K562 (cell line): ENCODE results near the gene SRI. TPM values are rescaled to one million over a fixed set of nuclear protein-coding genes. Genes with fewer than 3 reads are reported as not detected.
"Not testable (repeated sequence)": the region's sequence is repeated elsewhere in the genome, so short reads cannot be mapped to it uniquely, and the experiment has no call there.

Experiments
- ATAC-seq: fragments of 200-7000 bp; cut with Tn5 transposase; 3 replicates; pipeline ENCODE4 v1.9.1; 2020; ENCODE audit warnings: moderate library complexity
- BruUV-seq: library from RNA; stranded (reverse); fragments of 400-500 nt; replicated peaks from 2 replicates; lab custom pipeline; 2021; lab: Mats Ljungman, UMichigan
- CTCF ChIA-PET: fragments of 300-600 bp; formaldehyde crosslinking; extraction: SDS; loops from one replicate; lab custom pipeline; 2021; ENCODE audit warnings: low intra/inter-chr PET ratio; lab: Yijun Ruan, JAX
- POLR2A ChIA-PET: fragments of 300-600, 350-650 bp; sonication (Branson Sonifier 250); formaldehyde crosslinking; extraction: SDS; loops from one replicate; lab custom pipeline; 2021; ENCODE audit warnings: antibody characterized with exemption, inconsistent platforms; lab: Yijun Ruan, JAX
- DNase-seq, 4 experiments: peaks; one replicate each; pipeline versions ENCODE4 v3.0.0 to v3.0.0-alpha.2; 2011 to 2018; ENCODE audit warnings: low spot score in 3 of 4, mixed read lengths in 3 of 4; ENCODE audit errors: extremely low read depth in 1 of 4
- FAIRE-seq: peaks from 2 replicates; lab custom pipeline; 2011; peaks lifted over from hg19 to GRCh38; lab: Jason Lieb, UNC
- H2AFZ ChIP-seq: 2 replicates; pipeline ENCODE4 v1.6.0; 2011; ENCODE audit warnings: low read depth, low read length, control low read depth, inconsistent platforms
- H3K27ac ChIP-seq: fragments of 200-600 bp; 3 replicates; pipeline ENCODE4 v1.8.0; 2011; ENCODE audit warnings: low read depth, mild to moderate bottlenecking, control low read depth, inconsistent platforms, low read length, moderate library complexity, mixed read lengths; ENCODE audit errors: extremely low read depth
- H3K27me3 ChIP-seq, 2 experiments: fragments of 300-600 bp in 1 of 2; 2 replicates in 1 of 2; 3 replicates in 1 of 2; pipeline versions ENCODE4 v1.6.0 to v1.8.0; 2011; ENCODE audit warnings: inconsistent platforms in 2 of 2, low read length in 2 of 2, mild to moderate bottlenecking in 1 of 2, mixed read lengths in 1 of 2, moderate library complexity in 1 of 2; ENCODE audit not compliant: control insufficient read depth in 2 of 2, insufficient read depth in 2 of 2
- H3K36me3 ChIP-seq: fragments of 300-600 bp; 3 replicates; pipeline ENCODE4 v1.8.0; 2011; ENCODE audit warnings: mild to moderate bottlenecking, low read length, inconsistent platforms; ENCODE audit not compliant: control insufficient read depth, insufficient read depth
- H3K4me1 ChIP-seq, 2 experiments: fragments of 200-600 bp in 1 of 2; replicated peaks in 1 of 2; 2 replicates in 1 of 2; 3 replicates in 1 of 2; pipeline versions ENCODE4 v1.5.1 to v1.8.0; 2011; ENCODE audit warnings: inconsistent platforms in 2 of 2, low read length in 2 of 2, mild to moderate bottlenecking in 1 of 2, mixed read lengths in 1 of 2, moderate library complexity in 1 of 2; ENCODE audit not compliant: control insufficient read depth in 2 of 2, insufficient read depth in 2 of 2
- H3K4me2 ChIP-seq: 2 replicates; pipeline ENCODE4 v1.6.1; 2011; ENCODE audit warnings: low read length, control low read depth, inconsistent platforms, mixed read lengths; ENCODE audit not compliant: insufficient read depth
- H3K4me3 ChIP-seq: fragments of 200-600 bp; sonication (generic), shearing (Covaris generic); 2 replicates; pipeline ENCODE4 v1.5.1; 2016; ENCODE audit warnings: control low read depth, inconsistent platforms
- H3K79me2 ChIP-seq: fragments of 200-600 bp; 3 replicates; pipeline ENCODE4 v1.8.0; 2011; ENCODE audit warnings: low read length, inconsistent platforms; ENCODE audit not compliant: control insufficient read depth, insufficient read depth
- H3K9ac ChIP-seq, 2 experiments: 2 replicates each; pipeline versions ENCODE4 v1.6.0 to v1.6.1; 2011; ENCODE audit warnings: low read depth in 2 of 2, low read length in 2 of 2, control low read depth in 1 of 2, inconsistent platforms in 1 of 2, mild to moderate bottlenecking in 1 of 2, mixed read lengths in 1 of 2; ENCODE audit not compliant: insufficient read depth in 1 of 2
- H3K9me1 ChIP-seq: one replicate; pipeline ENCODE4 v1.6.0; 2011; ENCODE audit warnings: inconsistent platforms, mild to moderate bottlenecking, low read length, moderate library complexity; ENCODE audit not compliant: control insufficient read depth, insufficient read depth
- H3K9me3 ChIP-seq: replicated peaks from 2 replicates; pipeline ENCODE4 v1.5.1; 2011; ENCODE audit warnings: low read depth, low read length, inconsistent platforms; ENCODE audit not compliant: control insufficient read depth, insufficient read depth
- H4K20me1 ChIP-seq: replicated peaks from 2 replicates; pipeline ENCODE4 v1.6.1; 2011; ENCODE audit warnings: low read length, inconsistent platforms, mixed read lengths; ENCODE audit not compliant: control insufficient read depth, insufficient read depth
- FOXP1 ChIP-seq: sonication (generic); formaldehyde crosslinking; IDR thresholded peaks from 2 replicates; pipeline ENCODE4 v1.8.0; 2022; ENCODE audit warnings: mild to moderate bottlenecking, missing genetic modification reagents
- HNRNPK ChIP-seq: fragments of 200-400 bp; formaldehyde crosslinking; IDR thresholded peaks from one replicate; pipeline ENCODE4 v1.6.1; 2018; ENCODE audit warnings: mild to moderate bottlenecking, low read depth, low read length; ENCODE audit not compliant: poor library complexity, severe bottlenecking
- SUPT5H ChIP-seq: fragments of 450-650 bp; IDR thresholded peaks from 2 replicates; pipeline ENCODE4 v1.6.1; 2016
- TEAD1 ChIP-seq, 2 experiments: fragments of 450-650 bp in 1 of 2; sonication (generic) in 1 of 2; formaldehyde crosslinking; IDR thresholded peaks; 2 replicates each; pipeline versions ENCODE4 v1.4.0 to v1.8.0; 2020 to 2022; ENCODE audit warnings: mild to moderate bottlenecking in 2 of 2, missing genetic modification reagents in 1 of 2
- YY1 ChIP-seq, 3 experiments: IDR thresholded peaks; 2 replicates each; pipeline ENCODE4 v1.6.1; 2011; ENCODE audit warnings: low read length in 2 of 3, mild to moderate bottlenecking in 2 of 3, moderate library complexity in 2 of 3, borderline replicate concordance in 1 of 3, control low read depth in 1 of 3, low read depth in 1 of 3; ENCODE audit not compliant: insufficient read depth in 3 of 3, insufficient replicate concordance in 2 of 3, control insufficient read depth in 1 of 3, insufficient read length in 1 of 3; ENCODE audit errors: extremely low read depth in 1 of 3
- ZNF324 ChIP-seq: fragments of 250-450 bp; sonication (Bioruptor Pico); IDR thresholded peaks from 2 replicates; pipeline ENCODE4 v1.4.0; 2020; ENCODE audit warnings: mild to moderate bottlenecking
- ZNF766 ChIP-seq: fragments of 200-800 bp; sonication (Bioruptor generic); conservative IDR thresholded peaks from 2 replicates; pipeline ENCODE4 v1.6.1; 2016; ENCODE audit warnings: missing genetic modification characterization, missing compliant biosample characterization
- WGBS: fragments of 100-300 bp; shearing (Covaris generic); methylation state at CpG from one replicate; pipeline ENCODE4 v1.1.6; 2016; ENCODE audit warnings: low coverage, mixed read lengths; ENCODE audit not compliant: insufficient coverage; ENCODE audit errors: missing lambda C conversion rate; 5-methylcytosine and 5-hydroxymethylcytosine counted together
- in situ Hi-C: fragments of 300-500 bp; cut with MboI; formaldehyde crosslinking; loops from 4 replicates; pipeline ENCODE4 v1.15.0; 2018; ENCODE audit warnings: inconsistent platforms, mixed read lengths
- intact Hi-C: fragments of 100-400 bp; cut with micrococcal nuclease; formaldehyde crosslinking; loops from 2 replicates; pipeline ENCODE4 v1.14.2; 2022
- polyA plus RNA-seq, 8 experiments: library from polyadenylated mRNA; depleted of rRNA in 4 of 8; stranded (reverse) in 5 of 8; unstranded in 3 of 8; fragments of >200 nt; fragmentation: Nextera tagmentation in 2 of 8; fragmentation: Illumina TruSeq in 1 of 8; extraction: Ambion mirVana in 2 of 8; extraction: Trizol in 1 of 8; gene quantifications; 2 replicates each; pipeline versions ENCODE4 v1.2.1 to v1.2.3, GENCODE V29; 2011 to 2014; ENCODE audit warnings: inconsistent platforms in 1 of 8, missing spikeins in 1 of 8
- total RNA-seq, 7 experiments: library from RNA; depleted of rRNA in 6 of 7; stranded (reverse); fragments of >200 nt in 6 of 7; fragmentation: Illumina TruSeq in 2 of 7; extraction: Trizol in 2 of 7; gene quantifications; 2 replicates each; pipeline versions ENCODE4 v1.2.1 to v1.2.3, GENCODE V29; 2011 to 2021; ENCODE audit warnings: low replicate concordance in 1 of 7
- TF ChIP-seq, protein P1 (sequence below): fragments of 450-650 bp; formaldehyde crosslinking; IDR thresholded peaks from 2 replicates; pipeline ENCODE4 v1.4.0; 2022; ENCODE audit warnings: missing genetic modification characterization
- TF ChIP-seq, protein P2 (sequence below): sonication (generic); IDR thresholded peaks from 2 replicates; pipeline ENCODE4 v1.6.1; 2016

Gene SRI
- total and polyA plus RNA-seq, 9 of the 15 experiments (the other 6 are each of a cell fraction or from before 2014, with no cell fraction given): 56.4 to 158 (median 119) TPM

DNA sequence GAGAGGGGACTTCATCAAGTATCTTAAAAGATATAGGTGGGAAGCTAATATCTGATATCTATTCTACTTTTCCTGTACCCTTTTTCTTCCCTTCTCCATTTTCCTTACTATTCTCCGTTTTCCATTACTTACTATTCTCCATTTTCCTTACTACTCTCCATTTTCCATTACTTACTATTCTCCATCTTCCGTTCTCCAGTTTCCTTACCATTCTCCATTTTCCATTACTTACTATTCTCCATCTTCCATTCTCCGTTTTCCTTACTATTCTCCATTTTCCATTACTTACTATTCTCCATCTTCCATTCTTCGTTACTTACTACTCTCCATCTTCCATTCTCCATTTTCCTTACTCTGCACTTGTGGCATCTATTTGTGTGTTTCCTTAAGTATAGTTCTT lies 47.6 kb upstream of the SRI start:
- no peaks in the 10 kb centered on the region for H3K27me3 ChIP-seq
- no peaks in the 10 kb centered on the region for H3K36me3 ChIP-seq
- ATAC-seq (no peak), FAIRE-seq (no peak), DNase-seq (no peak)
- in situ Hi-C loops: no loop called here
- ChIA-PET CTCF (no interaction called here), POLR2A (no interaction called here)
- no peaks in the 10 kb centered on the region for H3K9me3 ChIP-seq
- H3K9ac ChIP-seq: no peak overlapping the region
- TF ChIP-seq ZNF324 (CRISPR knock-in tag) (no peak), HNRNPK (peak; percentile 18), FOXP1 (no peak), SUPT5H (peak; percentile 82)
- TF ChIP-seq, protein P1, sequence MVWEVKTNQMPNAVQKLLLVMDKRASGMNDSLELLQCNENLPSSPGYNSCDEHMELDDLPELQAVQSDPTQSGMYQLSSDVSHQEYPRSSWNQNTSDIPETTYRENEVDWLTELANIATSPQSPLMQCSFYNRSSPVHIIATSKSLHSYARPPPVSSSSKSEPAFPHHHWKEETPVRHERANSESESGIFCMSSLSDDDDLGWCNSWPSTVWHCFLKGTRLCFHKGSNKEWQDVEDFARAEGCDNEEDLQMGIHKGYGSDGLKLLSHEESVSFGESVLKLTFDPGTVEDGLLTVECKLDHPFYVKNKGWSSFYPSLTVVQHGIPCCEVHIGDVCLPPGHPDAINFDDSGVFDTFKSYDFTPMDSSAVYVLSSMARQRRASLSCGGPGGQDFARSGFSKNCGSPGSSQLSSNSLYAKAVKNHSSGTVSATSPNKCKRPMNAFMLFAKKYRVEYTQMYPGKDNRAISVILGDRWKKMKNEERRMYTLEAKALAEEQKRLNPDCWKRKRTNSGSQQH: 0 out of 2 replicates have a peak, but pooled peaks have one; percentile 53
- H3K9me1 ChIP-seq: no peaks in the 10 kb centered on the region
- H4K20me1 ChIP-seq: no peaks in the 10 kb centered on the region
- intact Hi-C loops: no loop called here
- 1% methylated on average over 4 of the region's 4 CpGs for WGBS
- no peaks in the 10 kb centered on the region for H3K79me2 ChIP-seq
- H3K27ac ChIP-seq: no peak overlapping the region
- no TSS peak for BruUV-seq
- no peak overlapping the region for H3K4me3 ChIP-seq
- H3K4me1 ChIP-seq: no peaks in the 10 kb centered on the region
- H3K4me2 ChIP-seq: no peak overlapping the region
- no peak overlapping the region for H2AFZ ChIP-seq

GRCh38 chr7:88264987-88265386 lies 45.1 kb upstream of the SRI start:
- H3K4me2 ChIP-seq, CTCF ChIA-PET, H3K4me1 ChIP-seq, ATAC-seq, H3K79me2 ChIP-seq, H3K9ac ChIP-seq, FAIRE-seq: not testable (repeated sequence)
- 0% methylated on average over 3 of the region's 3 CpGs for WGBS
- POLR2A ChIA-PET: interaction anchor here (0.7 kb wide), 1 partner anchor 269 kb away, joined by 4 read pairs; no protein-coding TSS in a partner anchor
- peak in 1 of 2 experiments; percentile 17; a peak in 1 of 4 replicates for TF ChIP-seq TEAD1 (CRISPR knock-in tag; IDR thresholded peaks at IDR 0.05)
- peak; percentile 72 for TF ChIP-seq ZNF766 (CRISPR knock-in tag)
- TF ChIP-seq, protein P2, sequence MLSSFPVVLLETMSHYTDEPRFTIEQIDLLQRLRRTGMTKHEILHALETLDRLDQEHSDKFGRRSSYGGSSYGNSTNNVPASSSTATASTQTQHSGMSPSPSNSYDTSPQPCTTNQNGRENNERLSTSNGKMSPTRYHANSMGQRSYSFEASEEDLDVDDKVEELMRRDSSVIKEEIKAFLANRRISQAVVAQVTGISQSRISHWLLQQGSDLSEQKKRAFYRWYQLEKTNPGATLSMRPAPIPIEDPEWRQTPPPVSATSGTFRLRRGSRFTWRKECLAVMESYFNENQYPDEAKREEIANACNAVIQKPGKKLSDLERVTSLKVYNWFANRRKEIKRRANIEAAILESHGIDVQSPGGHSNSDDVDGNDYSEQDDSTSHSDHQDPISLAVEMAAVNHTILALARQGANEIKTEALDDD: 0 out of 2 replicates have a peak, but pooled peaks have one; percentile 29
- peak in 1 of 3 experiments; percentile 52 for TF ChIP-seq YY1 (IDR thresholded peaks at IDR 0.05; ENCODE audit: borderline replicate concordance in 1 of 3, control insufficient read depth in 1 of 3, extremely low read depth in 1 of 3, insufficient read depth in 3 of 3, insufficient read length in 1 of 3, insufficient replicate concordance in 2 of 3, low read depth in 1 of 3, low read length in 2 of 3)
- TF ChIP-seq, all 486 proteins: peak for 4; not testable (repeated sequence) for 482
- intact Hi-C loops, H3K36me3 ChIP-seq, in situ Hi-C loops, BruUV-seq, H2AFZ ChIP-seq, H3K9me3 ChIP-seq, H3K27me3 ChIP-seq, H3K27ac ChIP-seq, H3K4me3 ChIP-seq, H3K9me1 ChIP-seq, DNase-seq, H4K20me1 ChIP-seq: not testable (repeated sequence)
